Fibroblast of lung (primary cell): ENCODE measurements around the gene RBX1.
"Not testable (repeated sequence)": the region's sequence is repeated elsewhere in the genome, so short reads cannot be mapped to it uniquely, and the experiment has no call there.

Source experiments
- EZH2 ChIP-seq: IDR thresholded peaks from 2 replicates; pipeline ENCODE4 v1.5.1; 2012; ENCODE audit warnings: low read length, control low read depth, mild to moderate bottlenecking; ENCODE audit errors: missing control alignments
- TF ChIP-seq, protein P1 (sequence below), 2 donors: IDR thresholded peaks in 1 of 2; conservative IDR thresholded peaks in 1 of 2; 1 replicate in 1 of 2; 2 replicates in 1 of 2; pipeline ENCODE4 v1.5.1; 2011 to 2012; ENCODE audit warnings: low read length in 2 of 2, control low read depth in 1 of 2, inconsistent platforms in 1 of 2, low read depth in 1 of 2, mild to moderate bottlenecking in 1 of 2

DNA sequence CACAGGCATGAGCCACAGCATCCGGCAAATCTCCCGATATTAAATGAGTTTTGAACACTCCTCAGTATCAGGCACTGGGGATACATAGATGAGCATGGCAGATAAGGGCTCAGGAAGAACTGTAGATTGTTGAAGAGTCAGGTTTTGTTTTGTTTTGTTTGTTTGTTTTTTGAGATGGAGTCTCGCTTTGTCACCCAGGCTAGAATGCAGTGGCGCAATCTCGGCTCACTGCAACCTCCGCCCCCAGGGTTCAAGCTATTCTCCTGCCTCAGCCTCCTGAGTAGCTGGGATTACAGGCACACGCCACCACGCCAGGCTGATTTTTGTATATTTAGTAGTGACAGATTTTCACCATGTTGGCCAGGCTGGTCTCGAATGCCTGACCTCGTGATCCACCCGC, 51.2 kb downstream of the RBX1 start:
- TF ChIP-seq, protein P1, sequence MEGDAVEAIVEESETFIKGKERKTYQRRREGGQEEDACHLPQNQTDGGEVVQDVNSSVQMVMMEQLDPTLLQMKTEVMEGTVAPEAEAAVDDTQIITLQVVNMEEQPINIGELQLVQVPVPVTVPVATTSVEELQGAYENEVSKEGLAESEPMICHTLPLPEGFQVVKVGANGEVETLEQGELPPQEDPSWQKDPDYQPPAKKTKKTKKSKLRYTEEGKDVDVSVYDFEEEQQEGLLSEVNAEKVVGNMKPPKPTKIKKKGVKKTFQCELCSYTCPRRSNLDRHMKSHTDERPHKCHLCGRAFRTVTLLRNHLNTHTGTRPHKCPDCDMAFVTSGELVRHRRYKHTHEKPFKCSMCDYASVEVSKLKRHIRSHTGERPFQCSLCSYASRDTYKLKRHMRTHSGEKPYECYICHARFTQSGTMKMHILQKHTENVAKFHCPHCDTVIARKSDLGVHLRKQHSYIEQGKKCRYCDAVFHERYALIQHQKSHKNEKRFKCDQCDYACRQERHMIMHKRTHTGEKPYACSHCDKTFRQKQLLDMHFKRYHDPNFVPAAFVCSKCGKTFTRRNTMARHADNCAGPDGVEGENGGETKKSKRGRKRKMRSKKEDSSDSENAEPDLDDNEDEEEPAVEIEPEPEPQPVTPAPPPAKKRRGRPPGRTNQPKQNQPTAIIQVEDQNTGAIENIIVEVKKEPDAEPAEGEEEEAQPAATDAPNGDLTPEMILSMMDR (conservative IDR thresholded peaks at IDR 0.05 in 1 of 2, IDR thresholded peaks at IDR 0.05 in 1 of 2; ENCODE audit: low read depth in 1 of 2, low read length in 2 of 2), result not testable (repeated sequence)
- not testable (repeated sequence) for TF ChIP-seq EZH2
